Astrocyte (in vitro differentiated cells and primary cell): Measurements from ENCODE around the gene ING3. TPM values are rescaled to one million over a fixed set of nuclear protein-coding genes. Genes with fewer than 3 reads are reported as not detected.

Experiments
- DNase-seq: peaks from one replicate; pipeline ENCODE4 v3.0.0-alpha.2; 2010; ENCODE audit warnings: low read depth
- FAIRE-seq: peaks from 2 replicates; lab custom pipeline; 2011; peaks lifted over from hg19 to GRCh38; lab: Jason Lieb, UNC
- H2AFZ ChIP-seq: 2 replicates; pipeline ENCODE4 v1.6.0; 2012; ENCODE audit warnings: low read depth, low read length, inconsistent platforms
- H3K27ac ChIP-seq: 2 replicates; pipeline ENCODE4 v1.5.1; 2011; ENCODE audit warnings: low read depth, low read length, inconsistent platforms
- H3K27me3 ChIP-seq: 2 replicates; pipeline ENCODE4 v1.6.0; 2011; ENCODE audit warnings: low read length, inconsistent platforms; ENCODE audit not compliant: insufficient read depth
- H3K36me3 ChIP-seq: 2 replicates; pipeline ENCODE4 v1.5.1; 2011; ENCODE audit warnings: low read length, inconsistent platforms; ENCODE audit not compliant: insufficient read depth
- H3K4me1 ChIP-seq: 2 replicates; pipeline ENCODE4 v1.5.1; 2011; ENCODE audit warnings: low read length, inconsistent platforms; ENCODE audit not compliant: insufficient read depth
- H3K4me2 ChIP-seq: 2 replicates; pipeline ENCODE4 v1.6.0; 2012; ENCODE audit warnings: low read length, inconsistent platforms
- H3K4me3 ChIP-seq: 2 replicates; pipeline ENCODE4 v1.5.1; 2011; ENCODE audit warnings: low read depth, mild to moderate bottlenecking, low read length, inconsistent platforms; ENCODE audit not compliant: insufficient read depth
- H3K79me2 ChIP-seq: 2 replicates; pipeline ENCODE4 v1.6.0; 2012; ENCODE audit warnings: mild to moderate bottlenecking, low read length, inconsistent platforms; ENCODE audit not compliant: insufficient read depth
- H3K9ac ChIP-seq: 2 replicates; pipeline ENCODE4 v1.6.0; 2012; ENCODE audit warnings: mild to moderate bottlenecking, low read length, inconsistent platforms
- H3K9me3 ChIP-seq: 2 replicates; pipeline ENCODE4 v1.5.1; 2012; ENCODE audit warnings: low read depth, mild to moderate bottlenecking, low read length, inconsistent platforms; ENCODE audit not compliant: insufficient read depth
- H4K20me1 ChIP-seq: 2 replicates; pipeline ENCODE4 v1.6.0; 2012; ENCODE audit warnings: low read length, inconsistent platforms; ENCODE audit not compliant: insufficient read depth
- H3K27ac Mint-ChIP-seq: one replicate; pipeline ENCODE4 v1.8.0; 2021; ENCODE audit warnings: mild to moderate bottlenecking, mixed read lengths; ENCODE audit not compliant: unreplicated experiment
- H3K27me3 Mint-ChIP-seq: one replicate; pipeline ENCODE4 v1.8.0; 2021; ENCODE audit warnings: low read depth, mixed read lengths; ENCODE audit not compliant: unreplicated experiment
- H3K36me3 Mint-ChIP-seq: one replicate; pipeline ENCODE4 v1.8.0; 2021; ENCODE audit warnings: low read depth, mixed read lengths; ENCODE audit not compliant: unreplicated experiment
- H3K4me1 Mint-ChIP-seq: one replicate; pipeline ENCODE4 v1.8.0; 2021; ENCODE audit warnings: low read depth, mixed read lengths; ENCODE audit not compliant: unreplicated experiment
- H3K4me3 Mint-ChIP-seq: one replicate; pipeline ENCODE4 v1.8.0; 2021; ENCODE audit warnings: mild to moderate bottlenecking, moderate library complexity, mixed read lengths; ENCODE audit not compliant: unreplicated experiment
- H3K9me3 Mint-ChIP-seq: one replicate; pipeline ENCODE4 v1.8.0; 2021; ENCODE audit warnings: mild to moderate bottlenecking, mixed read lengths; ENCODE audit not compliant: unreplicated experiment
- CTCF ChIP-seq: IDR thresholded peaks from 2 replicates; pipeline ENCODE4 v1.5.1; 2011; ENCODE audit warnings: low read depth, mild to moderate bottlenecking, inconsistent platforms, low read length, moderate library complexity; ENCODE audit not compliant: insufficient read depth
- EZH2 ChIP-seq: IDR thresholded peaks from 2 replicates; pipeline ENCODE4 v1.6.1; 2012; ENCODE audit warnings: mild to moderate bottlenecking, low read length, inconsistent platforms; ENCODE audit not compliant: insufficient read depth
- total RNA-seq: library from RNA; stranded (reverse); gene quantifications from 2 replicates; pipeline ENCODE4 v1.2.1, GENCODE V29; 2021

ING3 gene
- total RNA-seq, 1 donor from 2014 or later: 8.6 TPM

DNA sequence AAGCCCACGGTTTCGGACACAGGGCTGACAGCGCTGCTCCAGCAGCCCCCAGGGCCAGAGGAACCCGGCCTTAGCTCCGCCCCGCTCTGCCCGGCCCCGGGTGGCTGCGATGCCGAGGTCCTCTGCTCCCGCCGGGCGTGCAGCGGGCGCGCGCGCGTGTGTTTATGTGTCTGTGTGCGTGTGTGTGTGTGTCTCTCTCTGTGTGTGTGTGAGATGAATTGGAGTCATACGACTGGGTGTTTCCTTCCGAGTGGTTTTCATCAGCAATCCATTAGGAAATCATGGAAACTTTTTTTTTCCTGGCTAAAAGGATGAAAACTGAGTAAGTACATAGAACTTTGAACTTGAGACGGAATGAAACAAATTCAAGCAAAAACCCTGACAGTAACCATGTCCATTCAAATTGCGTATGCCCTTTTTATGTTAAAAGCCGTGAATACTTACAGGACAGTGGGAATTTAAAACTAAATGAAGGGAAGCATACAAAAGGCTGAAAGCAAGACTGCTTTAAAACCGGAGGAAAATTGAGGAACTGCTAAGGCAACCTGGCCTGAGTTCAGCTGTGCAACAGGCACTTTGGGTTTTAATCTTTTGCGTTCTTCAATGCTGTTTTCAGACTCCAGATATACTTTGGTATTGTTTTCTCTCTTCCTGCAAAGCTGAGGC, 38.1 kb downstream of the ING3 start, which contains the start of gene CPED1:
CPED1 (plus strand) TSS at position 121 of the 666 bp plus-strand sequence. CDS start 911 bp downstream, outside the sequence.
- Histone ChIP-seq H3K79me2 (peaks cover 4% of the 10 kb centered on the region), H3K9ac (peak within 1 kb of the TSS; percentile 82), H3K4me2 (peak within 1 kb of the TSS; percentile 87), H3K27ac (peak within 1 kb of the TSS; percentile 52), H3K4me3 (peak within 1 kb of the TSS; percentile 71), H3K27me3 (no peaks in the 10 kb centered on the region), H3K4me1 (peaks cover 19% of the 10 kb centered on the region), H3K9me3 (no peaks in the 10 kb centered on the region), H3K36me3 (no peaks in the 10 kb centered on the region), H2AFZ (peak within 1 kb of the TSS; percentile 64), H4K20me1 (no peaks in the 10 kb centered on the region)
- no peaks in the 10 kb centered on the region for H3K9me3 Mint-ChIP-seq
- no peaks in the 10 kb centered on the region for H3K27me3 Mint-ChIP-seq
- peaks cover 24% of the 10 kb centered on the region for H3K4me1 Mint-ChIP-seq
- peak within 1 kb of the TSS; percentile 75 for H3K27ac Mint-ChIP-seq
- no peak for TF ChIP-seq EZH2
- no peak for TF ChIP-seq CTCF
- peak; percentile 39 for FAIRE-seq
- no peaks in the 10 kb centered on the region for H3K36me3 Mint-ChIP-seq
- H3K4me3 Mint-ChIP-seq: peak within 1 kb of the TSS; percentile 78
- peak; percentile 70 for DNase-seq

DNA sequence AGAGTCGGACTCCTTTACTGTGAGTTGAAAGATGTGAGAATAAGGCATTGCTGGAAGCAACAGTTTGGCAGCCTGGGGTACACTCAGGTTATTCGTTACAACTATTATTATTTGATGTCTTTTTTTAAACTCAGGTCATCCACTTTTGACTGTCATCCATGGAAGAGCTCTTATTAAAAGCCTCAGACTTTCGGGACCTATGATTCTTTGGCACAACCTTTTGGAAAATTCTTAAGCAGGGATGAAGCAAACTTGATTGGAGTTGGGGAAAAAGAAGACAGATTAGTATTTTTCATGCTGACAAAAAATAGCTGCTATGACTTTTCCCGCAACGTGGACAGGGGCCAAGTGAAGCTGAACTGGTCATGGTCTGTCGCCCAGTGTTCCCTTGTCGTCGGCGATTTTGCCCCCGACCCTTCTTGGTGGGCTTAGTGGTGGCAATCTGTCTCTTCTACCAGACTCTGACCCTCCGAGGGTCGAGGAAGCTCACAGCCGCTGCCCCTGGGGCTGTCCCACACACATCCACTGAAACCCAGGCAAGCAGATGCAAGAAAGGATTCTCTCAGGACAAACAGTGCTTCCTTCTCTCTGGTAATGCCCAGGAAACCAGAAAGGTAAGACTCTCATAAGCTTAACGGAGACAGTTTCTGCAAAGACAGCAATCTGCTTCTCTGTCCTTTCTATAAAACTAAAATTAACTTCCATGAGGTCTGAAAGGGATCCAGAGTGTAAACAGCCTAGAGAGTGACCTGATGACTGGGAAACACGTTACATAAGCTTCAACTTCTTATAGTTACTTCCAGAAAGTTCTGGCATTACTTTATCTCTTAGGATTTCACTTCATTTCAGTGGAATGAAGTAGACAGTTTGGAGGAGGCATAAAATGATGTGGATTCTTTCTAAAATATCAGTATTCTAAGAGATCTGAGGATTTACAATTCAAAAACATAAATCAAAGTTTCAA, 39.0 kb downstream of the ING3 start:
- Mint-ChIP-seq H3K4me1 (peaks cover 28% of the 10 kb centered on the region), H3K27me3 (no peaks in the 10 kb centered on the region), H3K27ac (peak overlapping the region; percentile 75), H3K4me3 (peak overlapping the region; percentile 78), H3K9me3 (no peaks in the 10 kb centered on the region), H3K36me3 (no peaks in the 10 kb centered on the region)
- FAIRE-seq (no peak), DNase-seq (no peak)
- Histone ChIP-seq H3K9ac (peak overlapping the region; percentile 82), H3K27ac (peak overlapping the region; percentile 52), H3K4me3 (peak overlapping the region; percentile 71), H3K79me2 (peaks cover 4% of the 10 kb centered on the region), H3K4me2 (peak overlapping the region; percentile 87), H4K20me1 (no peaks in the 10 kb centered on the region), H3K9me3 (no peaks in the 10 kb centered on the region), H3K27me3 (no peaks in the 10 kb centered on the region), H3K36me3 (no peaks in the 10 kb centered on the region), H2AFZ (peak overlapping the region; percentile 64), H3K4me1 (peaks cover 20% of the 10 kb centered on the region)
- TF ChIP-seq CTCF: no peak
